HepG2 (cell line): ENCODE results near the gene C7orf57. TPM values are rescaled to one million over a fixed set of nuclear protein-coding genes. Genes with fewer than 3 reads are reported as not detected.

Experiments
- CBX1 ChIP-seq: IDR thresholded peaks from one replicate; pipeline ENCODE4 v1.6.1; 2016; ENCODE audit warnings: antibody characterized with exemption, low read depth
- CHD2 ChIP-seq: IDR thresholded peaks from 2 replicates; pipeline ENCODE4 v1.6.1; 2011; ENCODE audit warnings: low read depth, low read length, improper control_type of control experiment
- GABPB1 ChIP-seq: IDR thresholded peaks from 2 replicates; pipeline ENCODE4 v1.6.1; 2016; ENCODE audit warnings: mild to moderate bottlenecking, missing genetic modification reagents, moderate library complexity, missing compliant biosample characterization
- MAX ChIP-seq: IDR thresholded peaks from 2 replicates; pipeline ENCODE4 v1.6.1; 2012; ENCODE audit warnings: inconsistent platforms
- MXD3 ChIP-seq: IDR thresholded peaks from 2 replicates; pipeline ENCODE4 v1.6.1; 2016; ENCODE audit warnings: mild to moderate bottlenecking, missing biosample characterization, missing genetic modification reagents
- REPIN1 ChIP-seq: sonication (generic); formaldehyde crosslinking; IDR thresholded peaks from 2 replicates; pipeline ENCODE4 v1.8.0; 2022; ENCODE audit warnings: missing genetic modification reagents, low read depth, mild to moderate bottlenecking, borderline replicate concordance
- RFX3 ChIP-seq: IDR thresholded peaks from 2 replicates; pipeline ENCODE4 v1.6.1; 2016; ENCODE audit warnings: missing biosample characterization, missing genetic modification reagents
- SAP130 ChIP-seq: IDR thresholded peaks from 2 replicates; pipeline ENCODE4 v1.6.1; 2016; ENCODE audit warnings: low read depth
- SMAD1 ChIP-seq: sonication (generic); formaldehyde crosslinking; IDR thresholded peaks from 2 replicates; pipeline ENCODE4 v1.4.0; 2020; ENCODE audit warnings: missing genetic modification reagents, low read depth, mild to moderate bottlenecking, borderline replicate concordance
- ZFP36 ChIP-seq: fragments of 150-350 bp; IDR thresholded peaks from 2 replicates; pipeline ENCODE4 v1.6.1; 2018; ENCODE audit warnings: borderline replicate concordance, low read length, low read depth; ENCODE audit not compliant: partially characterized antibody
- ZFX ChIP-seq: sonication (generic); formaldehyde crosslinking; IDR thresholded peaks from 2 replicates; pipeline ENCODE4 v1.4.0; 2020; ENCODE audit warnings: mild to moderate bottlenecking, low read depth, missing genetic modification reagents, moderate library complexity
- ZKSCAN8 ChIP-seq: IDR thresholded peaks from 2 replicates; pipeline ENCODE4 v1.6.1; 2016; ENCODE audit warnings: borderline replicate concordance, missing genetic modification reagents, missing compliant biosample characterization
- ZMYM4 ChIP-seq: sonication (generic); formaldehyde crosslinking; IDR thresholded peaks from 2 replicates; pipeline ENCODE4 v1.8.1; 2023; ENCODE audit warnings: mild to moderate bottlenecking, missing genetic modification reagents
- ZNF773 ChIP-seq: sonication (generic); formaldehyde crosslinking; IDR thresholded peaks from 2 replicates; pipeline ENCODE4 v1.4.0; 2020; ENCODE audit warnings: missing genetic modification reagents, borderline replicate concordance
- ZNF879 ChIP-seq: sonication (generic); formaldehyde crosslinking; IDR thresholded peaks from 2 replicates; pipeline ENCODE4 v1.8.1; 2023; ENCODE audit warnings: missing genetic modification reagents
- polyA plus RNA-seq, 8 experiments: library from polyadenylated mRNA; depleted of rRNA in 3 of 8; stranded (reverse) in 7 of 8; unstranded in 1 of 8; fragments of >200 nt; fragmentation: Illumina TruSeq in 4 of 8; extraction: Trizol in 4 of 8; gene quantifications; 2 replicates each; pipeline versions ENCODE4 v1.2.1 to v1.2.3, GENCODE V29; 2011 to 2016; ENCODE audit warnings: low read depth in 4 of 8, missing spikeins in 1 of 8, mixed read lengths in 1 of 8; ENCODE audit not compliant: insufficient read depth in 1 of 8
- total RNA-seq, 5 experiments: library from RNA; depleted of rRNA; stranded (reverse); fragments of >200 nt; fragmentation: Illumina TruSeq; extraction: Trizol; gene quantifications; 2 replicates each; pipeline ENCODE4 v1.2.3, GENCODE V29; 2016; ENCODE audit warnings: low read depth in 1 of 5
- TF ChIP-seq, protein P1 (sequence below): sonication (generic); formaldehyde crosslinking; IDR thresholded peaks from 2 replicates; pipeline ENCODE4 v1.5.1; 2020; ENCODE audit warnings: mild to moderate bottlenecking, missing genetic modification reagents, moderate library complexity

C7orf57 gene
- total and polyA plus RNA-seq, 2 of the 13 experiments (the other 11 are each of a cell fraction or from before 2014, with no cell fraction given): not detected

- TF ChIP-seq CHD2 (no peak), SMAD1 (CRISPR knock-in tag) (no peak), GABPB1 (CRISPR knock-in tag) (peak; percentile 78), ZNF773 (CRISPR knock-in tag) (0 out of 2 replicates have a peak, but pooled peaks have one; percentile 45), MAX (peak; percentile 71), SAP130 (CRISPR knock-in tag) (peak; percentile 63; the same call in 1 of the 2 replicates), ZFX (CRISPR knock-in tag) (no peak), ZMYM4 (CRISPR knock-in tag) (peak; percentile 85), RFX3 (CRISPR knock-in tag) (peak; percentile 91), CBX1 (peak; percentile 71), ZNF879 (CRISPR knock-in tag) (no peak), REPIN1 (no peak), ZKSCAN8 (CRISPR knock-in tag) (no peak), MXD3 (CRISPR knock-in tag) (0 out of 2 replicates have a peak, but pooled peaks have one; percentile 10), ZFP36 (no peak)
- TF ChIP-seq, protein P1, sequence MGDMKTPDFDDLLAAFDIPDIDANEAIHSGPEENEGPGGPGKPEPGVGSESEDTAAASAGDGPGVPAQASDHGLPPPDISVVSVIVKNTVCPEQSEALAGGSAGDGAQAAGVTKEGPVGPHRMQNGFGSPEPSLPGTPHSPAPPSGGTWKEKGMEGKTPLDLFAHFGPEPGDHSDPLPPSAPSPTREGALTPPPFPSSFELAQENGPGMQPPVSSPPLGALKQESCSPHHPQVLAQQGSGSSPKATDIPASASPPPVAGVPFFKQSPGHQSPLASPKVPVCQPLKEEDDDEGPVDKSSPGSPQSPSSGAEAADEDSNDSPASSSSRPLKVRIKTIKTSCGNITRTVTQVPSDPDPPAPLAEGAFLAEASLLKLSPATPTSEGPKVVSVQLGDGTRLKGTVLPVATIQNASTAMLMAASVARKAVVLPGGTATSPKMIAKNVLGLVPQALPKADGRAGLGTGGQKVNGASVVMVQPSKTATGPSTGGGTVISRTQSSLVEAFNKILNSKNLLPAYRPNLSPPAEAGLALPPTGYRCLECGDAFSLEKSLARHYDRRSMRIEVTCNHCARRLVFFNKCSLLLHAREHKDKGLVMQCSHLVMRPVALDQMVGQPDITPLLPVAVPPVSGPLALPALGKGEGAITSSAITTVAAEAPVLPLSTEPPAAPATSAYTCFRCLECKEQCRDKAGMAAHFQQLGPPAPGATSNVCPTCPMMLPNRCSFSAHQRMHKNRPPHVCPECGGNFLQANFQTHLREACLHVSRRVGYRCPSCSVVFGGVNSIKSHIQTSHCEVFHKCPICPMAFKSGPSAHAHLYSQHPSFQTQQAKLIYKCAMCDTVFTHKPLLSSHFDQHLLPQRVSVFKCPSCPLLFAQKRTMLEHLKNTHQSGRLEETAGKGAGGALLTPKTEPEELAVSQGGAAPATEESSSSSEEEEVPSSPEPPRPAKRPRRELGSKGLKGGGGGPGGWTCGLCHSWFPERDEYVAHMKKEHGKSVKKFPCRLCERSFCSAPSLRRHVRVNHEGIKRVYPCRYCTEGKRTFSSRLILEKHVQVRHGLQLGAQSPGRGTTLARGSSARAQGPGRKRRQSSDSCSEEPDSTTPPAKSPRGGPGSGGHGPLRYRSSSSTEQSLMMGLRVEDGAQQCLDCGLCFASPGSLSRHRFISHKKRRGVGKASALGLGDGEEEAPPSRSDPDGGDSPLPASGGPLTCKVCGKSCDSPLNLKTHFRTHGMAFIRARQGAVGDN: peak; percentile 58
Observed at GRCh38 chr7:48035301-48035966, at the start of gene C7orf57 (continued).
